CD4-positive, alpha-beta T cell treated with Interleukin-4 for 4 hours (primary cell): ENCODE measurements around the gene IL9R.
"Not testable (repeated sequence)": the region's sequence is repeated elsewhere in the genome, so short reads cannot be mapped to it uniquely, and the experiment has no call there.

Experiments used
- DNase-seq: peaks from one replicate; pipeline ENCODE4 v3.0.0-alpha.2; 2020

IL9R gene

GRCh38 chrX:155998761-155999510 is 1.4 kb downstream of the IL9R start:
- no peak for DNase-seq

- DNase-seq: not testable (repeated sequence)
Measured at GRCh38 chrX:155999751-156000150, 2.3 kb downstream of the IL9R start.

GRCh38 chrX:156000361-156000926 is 2.9 kb downstream of the IL9R start:
- DNase-seq: no peak

- DNase-seq: no peak
Measured at GRCh38 chrX:156001001-156001666, 3.6 kb downstream of the IL9R start.

GRCh38 chrX:156001667-156002021 is 4.1 kb downstream of the IL9R start:
- no peak for DNase-seq

- DNase-seq: no peak
Measured at GRCh38 chrX:156002507-156002906, 5.0 kb downstream of the IL9R start.

GRCh38 chrX:156003486-156004185 is 6.1 kb downstream of the IL9R start:
- DNase-seq: no peak

- no peak for DNase-seq
Measured at GRCh38 chrX:156004256-156004655, 6.8 kb downstream of the IL9R start.

- DNase-seq: no peak
Measured at GRCh38 chrX:156004740-156005139, 7.2 kb downstream of the IL9R start.

- DNase-seq: no peak
Measured at GRCh38 chrX:156005144-156005543, 7.6 kb downstream of the IL9R start.

GRCh38 chrX:156006468-156006867 is 9.0 kb downstream of the IL9R start:
- not testable (repeated sequence) for DNase-seq

GRCh38 chrX:156008379-156008778 is 10.9 kb downstream of the IL9R start:
- DNase-seq: not testable (repeated sequence)

GRCh38 chrX:156008915-156009314 is 11.4 kb downstream of the IL9R start:
- DNase-seq: no peak

- not testable (repeated sequence) for DNase-seq
Measured at GRCh38 chrX:156009691-156010090, 12.2 kb downstream of the IL9R start.

- DNase-seq: not testable (repeated sequence)
Measured at GRCh38 chrX:156013286-156013953, 15.9 kb downstream of the IL9R start.

GRCh38 chrX:156019846-156020245 is 22.4 kb downstream of the IL9R start:
- not testable (repeated sequence) for DNase-seq

GRCh38 chrX:156023002-156023401 is 25.5 kb downstream of the IL9R start:
- DNase-seq: not testable (repeated sequence)

- not testable (repeated sequence) for DNase-seq
Measured at GRCh38 chrX:156024949-156025492, 27.5 kb downstream of the IL9R start.

GRCh38 chrX:156028653-156029237 is 31.2 kb downstream of the IL9R start:
- DNase-seq: not testable (repeated sequence)

- DNase-seq: not testable (repeated sequence)
Measured at GRCh38 chrX:156029296-156029695, 31.8 kb downstream of the IL9R start.

GRCh38 chrX:156029707-156030442 is 32.4 kb downstream of the IL9R start:
- not testable (repeated sequence) for DNase-seq
